NCI-H748 treated with DMSO at 0.1 percent for 48 hours (cell line): ENCODE measurements around the gene KRTAP1-4.
"Not testable (repeated sequence)": the region's sequence is repeated elsewhere in the genome, so short reads cannot be mapped to it uniquely, and the experiment has no call there.

Experiments
- DNase-seq: peaks from one replicate; lab custom pipeline; 2025; lab: John Stamatoyannopoulos, UW

KRTAP1-4 gene

GRCh38 chr17:41003926-41004325, 26.1 kb downstream of the KRTAP1-4 start:
- no peak for DNase-seq

GRCh38 chr17:41002814-41003213, 27.2 kb downstream of the KRTAP1-4 start:
- DNase-seq: no peak

DNA sequence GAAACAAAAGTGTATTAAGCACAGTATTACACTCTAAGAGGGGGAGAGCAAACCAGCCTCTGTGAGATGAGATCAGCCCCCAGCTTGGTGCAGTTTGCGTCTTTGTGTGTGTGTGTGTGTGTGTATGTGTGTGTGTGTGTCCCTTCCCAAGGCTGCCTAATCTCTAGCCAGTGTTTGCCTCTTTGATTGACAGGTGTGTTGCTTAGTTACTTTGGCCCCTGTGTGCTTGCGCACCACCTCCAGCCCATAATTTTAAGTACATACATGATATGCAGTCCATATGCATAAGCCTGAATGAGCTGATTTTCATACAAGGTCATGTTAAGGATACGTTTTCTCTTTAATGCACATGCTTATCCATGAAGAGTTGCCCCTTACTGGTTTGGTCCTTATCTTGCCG, 28.2 kb downstream of the KRTAP1-4 start:
- no peak for DNase-seq

DNA sequence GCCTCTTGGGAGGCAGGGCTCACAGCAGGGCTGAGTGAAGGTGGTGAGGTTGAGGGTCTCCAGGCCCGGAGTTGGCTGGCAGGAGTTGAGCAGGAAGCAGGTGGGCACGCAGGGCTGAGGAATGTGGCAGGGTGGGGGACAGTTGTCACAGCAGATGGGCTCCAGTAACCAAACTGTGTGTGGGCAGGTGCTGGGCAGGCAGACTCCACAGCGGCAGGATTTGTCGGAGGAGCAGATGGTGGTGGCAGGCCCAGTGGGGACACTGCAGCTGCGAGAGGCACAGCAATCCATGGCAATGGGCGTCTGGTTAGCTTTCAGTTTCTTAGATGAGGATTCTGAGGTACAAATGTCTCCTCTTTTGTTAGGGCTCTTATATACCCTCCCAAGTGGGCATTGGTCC, 30.4 kb downstream of the KRTAP1-4 start, which contains the start of gene KRTAP3-2:
Gene KRTAP3-2, minus strand, starts transcription at position 344 of the 400 bp plus-strand sequence. Its CDS starts 53 bp downstream, at position 291.
- DNase-seq: not testable (repeated sequence)

DNA sequence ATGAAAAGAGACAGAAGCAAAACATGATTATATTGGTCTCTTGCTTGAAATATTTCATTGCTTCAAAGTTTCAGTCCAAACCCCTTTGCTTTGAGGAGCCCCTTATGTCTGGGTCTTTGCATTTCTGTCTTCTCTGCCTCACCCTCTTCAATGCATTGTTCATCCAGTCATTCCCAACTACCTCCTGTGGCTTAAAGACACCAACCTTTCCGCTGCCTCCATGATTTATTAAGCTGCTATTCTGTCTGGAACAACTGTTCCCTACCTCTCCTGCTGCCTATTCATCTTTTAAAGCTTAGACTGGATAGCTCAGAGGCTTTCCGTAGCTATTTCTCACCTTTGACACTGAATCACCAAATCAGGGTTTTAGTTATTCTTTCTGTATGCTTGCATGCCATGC, 32.6 kb downstream of the KRTAP1-4 start:
- no peak for DNase-seq

DNA sequence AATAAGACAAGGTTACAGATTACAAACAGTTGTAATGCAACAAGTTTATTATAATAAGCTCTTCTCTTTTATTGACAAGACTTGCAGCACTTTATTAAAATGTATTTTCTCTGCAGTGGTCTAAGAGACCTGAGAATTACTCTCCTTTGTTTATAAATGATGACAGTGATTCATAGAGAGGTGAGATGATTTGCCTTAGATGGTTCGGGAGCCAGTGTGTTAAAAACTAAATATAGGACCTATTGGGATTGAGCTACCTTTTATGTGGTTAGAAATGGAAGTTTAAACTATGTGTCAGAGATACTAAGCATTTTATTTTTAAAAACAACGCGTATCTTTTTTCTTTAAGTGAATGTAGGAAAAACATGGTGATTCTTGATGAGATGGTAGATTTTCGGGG, 33.2 kb downstream of the KRTAP1-4 start:
- DNase-seq: no peak

GRCh38 chr17:40995116-40995515, 34.9 kb downstream of the KRTAP1-4 start:
- DNase-seq: no peak

- peak; percentile 74 for DNase-seq
These were observed 36.2 kb downstream of the KRTAP1-4 start, which contains the start of gene KRTAP3-3 for GRCh38 chr17:40993839-40994238. KRTAP3-3 (minus strand) TSS chr17:40994164; CDS start chr17:40994097, 67 bp downstream.

- DNase-seq: no peak
These were observed 36.9 kb downstream of the KRTAP1-4 start for GRCh38 chr17:40993084-40993483.

DNA sequence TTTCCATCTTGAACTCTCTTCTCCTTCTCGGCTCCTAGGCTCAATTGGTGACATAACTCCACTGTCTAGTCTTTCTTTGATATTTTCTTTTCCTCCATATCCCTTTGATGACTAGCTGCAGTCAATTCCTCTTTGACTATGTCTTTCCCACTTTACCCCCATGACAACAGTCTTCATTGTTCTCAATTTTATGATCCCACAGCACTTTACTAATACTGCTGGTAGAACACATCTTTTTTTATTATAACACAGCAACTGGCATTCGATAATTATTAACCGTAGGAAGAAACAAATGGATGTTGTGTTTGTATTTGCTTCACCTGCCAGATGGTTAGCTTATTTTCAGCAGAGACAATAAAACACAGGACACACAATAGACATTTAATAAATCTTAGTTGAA, 37.3 kb downstream of the KRTAP1-4 start:
- DNase-seq: peak; percentile 16

- DNase-seq: no peak
These were observed 43.1 kb downstream of the KRTAP1-4 start for GRCh38 chr17:40986920-40987319.

- no peak for DNase-seq
These were observed 45.8 kb downstream of the KRTAP1-4 start, which contains the start of gene KRT40 for GRCh38 chr17:40984226-40984625. KRT40 (minus strand) TSS chr17:40984326; CDS start chr17:40984273, 53 bp downstream.

DNA sequence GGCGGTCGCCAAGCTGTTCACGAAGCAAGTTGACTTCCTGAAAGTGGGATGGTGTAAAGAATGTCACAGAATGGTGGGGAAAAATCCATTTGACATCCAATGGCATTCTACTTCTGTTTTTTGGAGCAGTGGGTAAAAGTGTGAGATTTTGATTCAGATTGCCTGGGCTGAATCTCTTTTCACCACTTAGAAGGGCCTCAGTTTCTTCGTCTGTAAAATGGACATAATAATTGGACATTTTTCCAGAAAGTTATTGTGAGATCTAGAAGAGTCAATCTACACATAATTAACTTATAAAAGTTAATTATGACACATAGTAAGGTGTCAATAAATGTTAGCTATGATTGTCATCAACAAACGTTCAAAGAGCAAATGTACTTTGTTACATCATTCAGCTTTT, 48.9 kb downstream of the KRTAP1-4 start:
- no peak for DNase-seq

DNA sequence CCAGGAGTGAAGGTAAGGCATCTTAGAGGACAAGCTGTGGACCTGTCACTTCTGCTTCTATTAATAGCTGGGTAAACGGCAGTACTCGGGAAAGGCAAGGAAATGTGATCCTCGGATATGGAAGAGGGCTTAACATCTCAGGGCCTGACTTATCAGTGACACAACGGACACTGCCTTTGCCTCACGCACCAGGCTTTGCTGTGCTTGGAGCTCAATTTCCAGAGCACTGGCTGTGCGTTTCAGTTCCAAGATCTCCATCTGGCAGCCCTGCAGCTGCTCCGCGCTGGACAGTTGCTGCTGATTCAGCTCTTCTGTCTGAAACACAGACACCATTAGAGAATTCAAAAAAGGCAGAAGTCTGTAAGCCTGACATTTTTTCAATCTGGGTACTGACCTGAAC, 49.4 kb downstream of the KRTAP1-4 start:
- DNase-seq: no peak

DNA sequence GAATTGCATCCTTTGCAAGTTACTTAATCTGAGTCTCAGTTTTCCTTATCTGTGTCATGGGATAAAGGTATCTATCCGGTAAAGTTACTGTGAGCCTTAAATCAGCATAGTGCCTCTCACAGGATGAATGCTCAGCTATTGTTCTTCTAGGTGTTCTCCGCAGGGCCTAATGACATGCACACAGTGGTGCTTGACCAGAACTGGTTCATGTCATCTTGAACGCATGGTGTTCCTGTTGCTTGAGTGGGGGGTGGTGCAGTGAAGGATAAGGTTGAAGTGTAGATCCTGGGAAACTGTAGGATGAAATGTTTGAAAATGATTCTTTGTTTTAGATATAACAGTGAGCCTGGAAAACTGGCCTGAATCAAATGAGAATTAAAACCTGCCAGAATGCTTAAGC, 49.9 kb downstream of the KRTAP1-4 start:
- no peak for DNase-seq
